Measurements from ENCODE around the gene LCE3D.
"Not testable (repeated sequence)": the region's sequence is repeated elsewhere in the genome, so short reads cannot be mapped to it uniquely, and the experiment has no call there.

The LCE3D gene, protein sequence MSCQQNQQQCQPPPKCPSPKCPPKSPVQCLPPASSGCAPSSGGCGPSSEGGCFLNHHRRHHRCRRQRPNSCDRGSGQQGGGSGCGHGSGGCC

GRCh38 chr1:152580433-152580832 is at the start of gene LCE3D:
TSS of gene LCE3D (minus strand) at chr1:152580516. CDS start at chr1:152579936, 580 bp downstream.
- no peak for DNase-seq (ENCODE audit: low spot score)

DNA sequence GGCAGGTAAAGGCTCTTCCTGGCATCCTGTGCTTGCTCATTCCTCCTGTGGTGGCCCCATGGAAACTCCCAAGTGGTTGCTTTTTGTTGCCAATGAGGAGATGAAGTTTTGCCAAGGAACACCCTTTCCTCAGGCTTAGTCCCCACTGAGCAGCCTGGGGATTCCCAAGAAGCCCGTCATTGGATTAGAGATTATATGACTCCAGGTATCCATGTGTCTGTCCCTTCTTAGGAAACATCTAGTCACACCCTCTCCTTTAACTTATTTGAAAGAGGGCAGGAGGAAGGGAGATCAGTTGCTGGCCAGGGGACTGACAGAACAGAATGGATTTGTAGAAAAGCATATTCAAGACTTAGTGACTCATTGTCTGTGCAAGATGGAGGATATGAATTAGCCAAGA is 46.4 kb upstream of the LCE3D start:
- no peak for DNase-seq (ENCODE audit: low spot score)

- DNase-seq (ENCODE audit: low spot score) = no peak
Measured at GRCh38 chr1:152623203-152623844, 43.0 kb upstream of the LCE3D start.

GRCh38 chr1:152622803-152623202 is 42.5 kb upstream of the LCE3D start, which contains the start of gene LCE3A:
TSS of gene LCE3A (minus strand) at chr1:152623103. CDS start at chr1:152623103, 0 bp downstream.
- DNase-seq (ENCODE audit: low spot score) = no peak

GRCh38 chr1:152621993-152622392 is 41.7 kb upstream of the LCE3D start:
- no peak for DNase-seq (ENCODE audit: low spot score)

DNA sequence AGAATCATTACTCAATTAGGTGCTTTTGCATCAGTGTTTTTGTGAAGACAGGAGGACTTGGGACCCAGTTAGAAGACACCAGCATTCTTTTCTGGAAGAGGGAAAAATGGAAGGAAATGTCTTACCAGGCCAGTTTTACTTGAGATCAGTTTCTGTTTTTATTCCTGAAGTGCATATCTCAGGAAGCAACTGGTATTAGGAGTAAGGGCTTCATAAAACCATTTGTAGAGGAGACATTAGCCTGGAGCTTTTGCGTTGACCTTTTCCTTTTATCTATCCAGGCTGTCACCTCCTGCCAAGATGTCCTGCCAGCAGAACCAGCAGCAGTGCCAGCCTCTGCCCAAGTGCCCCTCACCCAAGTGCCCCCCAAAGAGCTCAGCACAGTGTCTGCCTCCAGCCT is 33.2 kb upstream of the LCE3D start, which contains the start of gene LCE3B:
LCE3B (plus strand) TSS at position 301 of the 400 bp plus-strand sequence; CDS start at position 301, 0 bp downstream.
- DNase-seq (ENCODE audit: low spot score) = no peak

- no peak for DNase-seq (ENCODE audit: low spot score)
Measured at GRCh38 chr1:152599934-152600333, 19.6 kb upstream of the LCE3D start, which contains the start of gene LCE3C. TSS of gene LCE3C (plus strand) at chr1:152600234. CDS start at chr1:152600732, 498 bp downstream.

- no peak for DNase-seq (ENCODE audit: low spot score)
Measured at GRCh38 chr1:152596986-152597385, 16.7 kb upstream of the LCE3D start.

- no peak for DNase-seq (ENCODE audit: low spot score)
Measured at GRCh38 chr1:152585586-152585985, 5.3 kb upstream of the LCE3D start.

- no peak for DNase-seq (ENCODE audit: low spot score)
Measured at GRCh38 chr1:152582647-152583046, 2.3 kb upstream of the LCE3D start.

DNA sequence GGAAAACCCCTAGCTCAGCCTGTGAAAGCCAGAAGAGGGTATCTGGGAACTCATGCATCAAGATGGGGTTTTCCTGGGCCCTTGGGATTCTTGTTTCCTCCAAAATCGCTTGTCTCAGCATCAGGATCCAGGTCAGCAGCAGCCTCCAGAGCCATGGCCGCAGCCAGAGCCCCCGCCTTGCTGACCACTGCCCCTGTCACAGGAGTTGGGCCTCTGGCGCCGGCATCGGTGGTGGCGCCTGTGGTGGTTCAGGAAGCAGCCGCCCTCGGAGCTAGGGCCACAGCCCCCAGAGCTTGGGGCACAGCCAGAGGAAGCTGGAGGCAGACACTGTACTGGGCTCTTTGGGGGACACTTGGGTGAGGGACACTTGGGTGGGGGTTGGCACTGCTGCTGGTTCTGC is 790 bp downstream of the LCE3D start:
- DNase-seq (ENCODE audit: low spot score) = not testable (repeated sequence)

- no peak for DNase-seq (ENCODE audit: low spot score)
Measured at GRCh38 chr1:152577168-152577567, 3.1 kb downstream of the LCE3D start.

DNA sequence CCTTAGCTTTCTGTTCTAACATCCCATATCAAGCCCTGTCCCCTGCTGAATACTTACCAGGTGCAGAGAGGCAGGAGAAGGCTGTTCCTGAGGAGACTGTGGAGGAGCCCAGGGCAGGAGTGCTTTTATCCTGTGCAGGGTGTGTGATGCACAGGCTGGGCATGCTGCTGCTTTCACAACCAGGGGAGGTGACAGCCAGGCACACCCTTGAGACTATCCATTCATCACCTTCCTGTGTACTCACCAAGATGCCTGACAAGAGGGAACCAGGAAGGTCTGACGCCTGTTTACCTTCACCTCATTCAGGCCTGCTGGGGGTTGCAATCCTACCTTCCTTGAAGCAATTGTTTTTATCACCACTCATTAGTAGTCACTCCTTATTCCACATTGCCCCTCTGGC is 13.6 kb downstream of the LCE3D start, which contains the start of gene LCE3E:
LCE3E (minus strand) TSS at position 100 of the 400 bp plus-strand sequence. CDS start 572 bp downstream, outside the sequence.
- DNase-seq (ENCODE audit: low spot score) = no peak

- DNase-seq (ENCODE audit: low spot score) = no peak
Measured at GRCh38 chr1:152565535-152566215, 14.6 kb downstream of the LCE3D start.

DNA sequence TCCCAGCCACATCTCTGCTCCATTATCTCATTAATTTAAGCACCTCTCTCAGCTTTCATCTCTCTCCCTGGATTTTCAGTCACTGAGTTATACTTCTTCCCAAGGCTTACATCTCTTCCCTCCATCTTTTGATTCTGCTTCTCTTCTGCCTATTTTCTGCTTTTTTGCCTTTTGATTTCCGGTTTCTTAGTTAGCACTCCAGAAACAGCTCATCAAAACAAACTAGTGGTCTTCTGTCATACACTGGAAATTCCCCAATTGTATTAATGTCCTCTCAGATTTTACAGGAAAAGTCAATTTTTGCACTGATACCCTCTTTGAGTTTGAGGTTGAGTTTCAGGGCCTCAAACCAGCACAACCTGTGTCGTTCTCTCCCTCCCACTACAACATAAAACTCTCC is 15.2 kb downstream of the LCE3D start:
- DNase-seq (ENCODE audit: low spot score) = no peak

- not testable (repeated sequence) for DNase-seq (ENCODE audit: low spot score)
Measured at GRCh38 chr1:152548358-152548757, 32.0 kb downstream of the LCE3D start.

DNA sequence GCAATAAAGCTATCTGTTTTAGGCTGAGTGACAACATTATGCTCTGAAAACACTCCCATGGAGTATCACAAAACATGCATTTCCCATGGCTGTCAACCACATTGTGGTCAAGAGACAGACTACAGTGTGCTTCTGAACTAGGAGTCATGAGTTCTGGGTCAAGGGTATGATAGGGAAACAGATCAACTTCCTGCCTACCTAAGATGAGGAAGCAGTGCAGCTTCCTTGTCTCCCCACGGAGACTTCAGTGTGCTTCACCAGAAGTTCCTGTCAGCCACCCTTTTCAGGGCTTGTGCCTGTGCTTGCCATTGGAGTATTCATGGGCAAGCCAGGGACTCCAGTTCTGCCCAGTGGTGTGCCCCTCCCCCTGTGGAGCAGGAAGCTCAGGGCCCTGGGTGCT is 33.6 kb downstream of the LCE3D start:
- DNase-seq (ENCODE audit: low spot score) = no peak

- no peak for DNase-seq (ENCODE audit: low spot score)
Measured at GRCh38 chr1:152543820-152544219, 36.5 kb downstream of the LCE3D start.

GRCh38 chr1:152539901-152540300 is 40.4 kb downstream of the LCE3D start:
- no peak for DNase-seq (ENCODE audit: low spot score)

GRCh38 chr1:152537496-152537895 is 42.8 kb downstream of the LCE3D start:
- DNase-seq (ENCODE audit: low spot score) = no peak

GRCh38 chr1:152535774-152536173 is 44.5 kb downstream of the LCE3D start:
- DNase-seq (ENCODE audit: low spot score) = no peak

- peak; percentile 10 for DNase-seq (ENCODE audit: low spot score)
Measured at GRCh38 chr1:152533327-152533938, 46.9 kb downstream of the LCE3D start.
